OCI-LY3 (cell line): ENCODE measurements around the gene MYO15B.

Experiments used
- H2AFZ ChIP-seq: fragments of 200-600, 300-600 bp; shearing (Covaris generic); 2 replicates; pipeline ENCODE4 v1.6.0; 2014; ENCODE audit warnings: antibody characterized with exemption, low read depth, low read length
- H3K27ac ChIP-seq: fragments of 200-600, 300-600 bp; sonication (generic); 2 replicates; pipeline ENCODE4 v1.5.1; 2014; ENCODE audit warnings: mild to moderate bottlenecking, low read length, moderate library complexity, mixed read lengths
- H3K27me3 ChIP-seq: fragments of 200-600, 300-600 bp; sonication (generic); 2 replicates; pipeline ENCODE4 v1.6.1; 2014; ENCODE audit warnings: low read depth, low read length, mixed read lengths
- H3K36me3 ChIP-seq: fragments of 200-600, 300-600 bp; sonication (generic); replicated peaks from 2 replicates; pipeline ENCODE3; 2014; ENCODE audit warnings: low read depth, low read length, mixed read lengths
- H3K4me1 ChIP-seq: fragments of 300-600, 200-600 bp; sonication (generic); 2 replicates; pipeline ENCODE4 v1.6.1; 2014; ENCODE audit warnings: low read length, mixed read lengths
- H3K4me2 ChIP-seq: fragments of 200-600, 300-600 bp; sonication (generic); 2 replicates; pipeline ENCODE4 v1.6.1; 2014; ENCODE audit warnings: low read length, mixed read lengths
- H3K4me3 ChIP-seq: fragments of 300-600, 200-600 bp; sonication (generic); 2 replicates; pipeline ENCODE4 v1.5.1; 2014; ENCODE audit warnings: antibody characterized with exemption, mild to moderate bottlenecking, low read length, moderate library complexity
- H3K79me2 ChIP-seq: fragments of 300-600, 200-600 bp; shearing (Covaris generic); 2 replicates; pipeline ENCODE4 v1.6.1; 2014; ENCODE audit warnings: mild to moderate bottlenecking, low read length, mixed read lengths
- H3K9ac ChIP-seq: fragments of 300-600, 200-600 bp; shearing (Covaris generic); 2 replicates; pipeline ENCODE4 v1.6.0; 2014; ENCODE audit warnings: mild to moderate bottlenecking, low read length, moderate library complexity
- H3K9me3 ChIP-seq: fragments of 200-600, 300-600 bp; shearing (Covaris generic); 2 replicates; pipeline ENCODE4 v1.6.1; 2014; ENCODE audit warnings: low read length, mixed read lengths; ENCODE audit not compliant: insufficient read depth
- H4K20me1 ChIP-seq: fragments of 200-600, 300-600 bp; sonication (generic); 2 replicates; pipeline ENCODE4 v1.6.1; 2016; ENCODE audit warnings: low read length, mixed read lengths; ENCODE audit not compliant: insufficient read depth
- EZH2phosphoT487 ChIP-seq: fragments of 200-600 bp; shearing (Covaris generic); IDR thresholded peaks from 2 replicates; pipeline ENCODE4 v1.6.1; 2018; ENCODE audit warnings: antibody characterized with exemption, mixed run types, low read depth
- TF ChIP-seq, protein P1 (sequence below): fragments of 200-600, 300-600 bp; sonication (generic); IDR thresholded peaks from 2 replicates; pipeline ENCODE4 v1.5.1; 2014; ENCODE audit warnings: antibody characterized with exemption, low read length, low read depth

MYO15B gene

GRCh38 chr17:75589012-75589918 is 1.7 kb downstream of the MYO15B start:
- Histone ChIP-seq H3K9ac (peak overlapping the region; percentile 73), H2AFZ (peak overlapping the region; percentile 62; the same call in 1 of the 2 replicates), H3K4me1 (peaks cover 3% of the 10 kb centered on the region; the same call in 1 of the 2 replicates), H3K27ac (no peak overlapping the region), H3K4me2 (peak overlapping the region; percentile 92), H3K79me2 (no peaks in the 10 kb centered on the region), H3K9me3 (no peaks in the 10 kb centered on the region), H4K20me1 (no peaks in the 10 kb centered on the region), H3K27me3 (peaks cover 13% of the 10 kb centered on the region), H3K36me3 (no peaks in the 10 kb centered on the region), H3K4me3 (peak overlapping the region; percentile 82)
- TF ChIP-seq, protein P1, sequence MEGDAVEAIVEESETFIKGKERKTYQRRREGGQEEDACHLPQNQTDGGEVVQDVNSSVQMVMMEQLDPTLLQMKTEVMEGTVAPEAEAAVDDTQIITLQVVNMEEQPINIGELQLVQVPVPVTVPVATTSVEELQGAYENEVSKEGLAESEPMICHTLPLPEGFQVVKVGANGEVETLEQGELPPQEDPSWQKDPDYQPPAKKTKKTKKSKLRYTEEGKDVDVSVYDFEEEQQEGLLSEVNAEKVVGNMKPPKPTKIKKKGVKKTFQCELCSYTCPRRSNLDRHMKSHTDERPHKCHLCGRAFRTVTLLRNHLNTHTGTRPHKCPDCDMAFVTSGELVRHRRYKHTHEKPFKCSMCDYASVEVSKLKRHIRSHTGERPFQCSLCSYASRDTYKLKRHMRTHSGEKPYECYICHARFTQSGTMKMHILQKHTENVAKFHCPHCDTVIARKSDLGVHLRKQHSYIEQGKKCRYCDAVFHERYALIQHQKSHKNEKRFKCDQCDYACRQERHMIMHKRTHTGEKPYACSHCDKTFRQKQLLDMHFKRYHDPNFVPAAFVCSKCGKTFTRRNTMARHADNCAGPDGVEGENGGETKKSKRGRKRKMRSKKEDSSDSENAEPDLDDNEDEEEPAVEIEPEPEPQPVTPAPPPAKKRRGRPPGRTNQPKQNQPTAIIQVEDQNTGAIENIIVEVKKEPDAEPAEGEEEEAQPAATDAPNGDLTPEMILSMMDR, result peak; percentile 38
- no peak for TF ChIP-seq EZH2phosphoT487

DNA sequence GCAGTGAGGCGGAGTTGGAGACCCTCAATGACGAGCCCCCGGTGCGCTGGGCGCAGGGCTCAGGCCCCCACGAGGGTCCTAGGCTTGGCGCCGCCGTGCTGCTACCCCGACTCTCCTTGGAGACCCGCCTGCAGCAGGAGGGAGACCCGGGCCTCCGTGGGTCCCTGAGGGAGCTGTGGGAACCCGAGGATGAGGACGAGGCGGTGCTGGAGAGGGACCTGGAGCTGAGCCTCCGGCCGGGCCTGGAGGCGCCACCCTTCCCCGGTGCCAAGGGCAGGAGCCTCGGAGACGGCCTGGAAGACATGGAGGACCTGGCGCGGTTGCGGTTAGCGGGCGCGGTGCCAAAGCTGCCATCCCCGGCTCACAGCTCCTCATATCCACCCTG is 2.3 kb downstream of the MYO15B start:
- Histone ChIP-seq H3K79me2 (no peaks in the 10 kb centered on the region), H2AFZ (no peak overlapping the region; the same call in 1 of the 2 replicates), H3K36me3 (no peaks in the 10 kb centered on the region), H3K9me3 (no peaks in the 10 kb centered on the region), H3K9ac (peak overlapping the region; percentile 73; the same call in 1 of the 2 replicates), H3K27me3 (peaks cover 13% of the 10 kb centered on the region), H3K4me2 (peak overlapping the region; percentile 92), H4K20me1 (no peaks in the 10 kb centered on the region), H3K27ac (no peak overlapping the region), H3K4me3 (peak overlapping the region; percentile 82), H3K4me1 (peaks cover 3% of the 10 kb centered on the region; the same call in 1 of the 2 replicates)
- TF ChIP-seq, protein P1, result no peak
- TF ChIP-seq EZH2phosphoT487, result no peak

- no peak overlapping the region for H3K27ac ChIP-seq
- peak overlapping the region; percentile 92; the same call in 1 of the 2 replicates for H3K4me2 ChIP-seq
- H3K27me3 ChIP-seq, result peaks cover 13% of the 10 kb centered on the region
- peaks cover 3% of the 10 kb centered on the region; the same call in 1 of the 2 replicates for H3K4me1 ChIP-seq
- H3K36me3 ChIP-seq, result no peaks in the 10 kb centered on the region
- H3K79me2 ChIP-seq, result no peaks in the 10 kb centered on the region
- H2AFZ ChIP-seq, result no peak overlapping the region
- no peaks in the 10 kb centered on the region for H3K9me3 ChIP-seq
- no peak for TF ChIP-seq EZH2phosphoT487
- TF ChIP-seq, protein P1, result no peak
- peak overlapping the region; percentile 82; the same call in 1 of the 2 replicates for H3K4me3 ChIP-seq
- no peak overlapping the region for H3K9ac ChIP-seq
- no peaks in the 10 kb centered on the region for H4K20me1 ChIP-seq
These were observed 2.7 kb downstream of the MYO15B start for GRCh38 chr17:75590314-75590761.
